Thoracic aorta (tissue), 2 donors: ENCODE data around the gene LCN2. TPM values are rescaled to one million over a fixed set of nuclear protein-coding genes. Genes with fewer than 3 reads are reported as not detected.
"Not testable (repeated sequence)": the region's sequence is repeated elsewhere in the genome, so short reads cannot be mapped to it uniquely, and the experiment has no call there.

Experiments
- ATAC-seq: fragments of 150-250 bp; one replicate; pipeline ENCODE4 v1.8.0; 2017; ENCODE audit warnings: low read depth; ENCODE audit not compliant: insufficient number of reproducible peaks, low FRiP score
- DNase-seq: peaks from one replicate; pipeline ENCODE4 v3.0.0-alpha.2; 2020; ENCODE audit warnings: low spot score
- H3K27ac ChIP-seq, 2 donors: fragments of 200-600 bp; sonication (generic); 1 replicate in 1 of 2; 2 replicates in 1 of 2; pipeline ENCODE4 v1.5.1; 2016; ENCODE audit warnings: mild to moderate bottlenecking in 2 of 2, moderate library complexity in 2 of 2
- H3K27me3 ChIP-seq: fragments of 200-600 bp; sonication (generic); replicated peaks from 2 replicates; pipeline ENCODE4 v1.6.0; 2016; ENCODE audit warnings: mild to moderate bottlenecking; ENCODE audit not compliant: insufficient read depth
- H3K36me3 ChIP-seq: fragments of 200-600 bp; sonication (generic); one replicate; pipeline ENCODE4 v1.5.1; 2016
- H3K4me1 ChIP-seq, 2 donors: fragments of 200-600 bp; sonication (generic); 1 replicate in 1 of 2; 2 replicates in 1 of 2; pipeline versions ENCODE4 v1.5.1 to v1.6.0; 2016; ENCODE audit warnings: low read depth in 2 of 2, mild to moderate bottlenecking in 1 of 2; ENCODE audit not compliant: control insufficient read depth in 1 of 2
- H3K4me3 ChIP-seq: fragments of 200-600 bp; sonication (generic); 2 replicates; pipeline ENCODE4 v1.5.1; 2016; ENCODE audit warnings: mild to moderate bottlenecking
- H3K9me3 ChIP-seq: fragments of 200-600 bp; sonication (generic); 2 replicates; pipeline ENCODE4 v1.5.1; 2016
- CTCF ChIP-seq: fragments of 200-600 bp; sonication (generic); IDR thresholded peaks from one replicate; pipeline ENCODE4 v1.5.1; 2019; ENCODE audit warnings: antibody characterized with exemption
- total RNA-seq, 2 donors: library from RNA; depleted of rRNA; stranded (reverse); fragments of >200 nt; gene quantifications; one replicate each; pipeline versions ENCODE4 v1.1.0 to v1.2.3, GENCODE V29; 2016

LCN2 gene
- total RNA-seq, 2 donors from 2014 or later, result not detected

GRCh38 chr9:128181480-128181879, 32.2 kb downstream of the LCN2 start:
- not testable (repeated sequence) for H3K4me1 ChIP-seq, DNase-seq, ATAC-seq, H3K27ac ChIP-seq, H3K27me3 ChIP-seq, H3K9me3 ChIP-seq, H3K4me3 ChIP-seq
- H3K36me3 ChIP-seq, result peaks cover 51% of the 10 kb centered on the region
- TF ChIP-seq CTCF, result peak; percentile 49

GRCh38 chr9:128182893-128183588, 33.8 kb downstream of the LCN2 start:
- no peak for TF ChIP-seq CTCF

GRCh38 chr9:128185979-128186965, 37.0 kb downstream of the LCN2 start:
- no peaks in the 10 kb centered on the region for H3K27me3 ChIP-seq
- DNase-seq (no peak), ATAC-seq (no peak)
- no peaks in the 10 kb centered on the region for H3K9me3 ChIP-seq
- H3K36me3 ChIP-seq, result peaks cover 23% of the 10 kb centered on the region
- H3K27ac ChIP-seq, result no peak overlapping the region
- TF ChIP-seq CTCF, result no peak
- peaks cover 6 to 10% of the 10 kb centered on the region in 2 donors for H3K4me1 ChIP-seq
- no peak overlapping the region for H3K4me3 ChIP-seq

More at GRCh38 chr9:128182893-128183588, 33.8 kb downstream of the LCN2 start:
- no peak for ATAC-seq
- H3K36me3 ChIP-seq, result peaks cover 42% of the 10 kb centered on the region
- H3K4me1 ChIP-seq, result no peaks in the 10 kb centered on the region
- no peak overlapping the region for H3K4me3 ChIP-seq
- H3K27ac ChIP-seq, result no peak overlapping the region
- H3K9me3 ChIP-seq, result no peaks in the 10 kb centered on the region
- no peaks in the 10 kb centered on the region for H3K27me3 ChIP-seq
- DNase-seq, result no peak

- peaks cover 9 to 14% of the 10 kb centered on the region in 2 donors for H3K4me1 ChIP-seq
- H3K9me3 ChIP-seq, result no peaks in the 10 kb centered on the region
- no peaks in the 10 kb centered on the region for H3K27me3 ChIP-seq
- ATAC-seq (no peak), DNase-seq (no peak)
- no peak overlapping the region for H3K4me3 ChIP-seq
- TF ChIP-seq CTCF, result no peak
- H3K36me3 ChIP-seq, result peaks cover 20% of the 10 kb centered on the region
- no peak overlapping the region for H3K27ac ChIP-seq
Measured at GRCh38 chr9:128187361-128187760, 38.1 kb downstream of the LCN2 start.

- Histone ChIP-seq H3K36me3 (peaks cover 20% of the 10 kb centered on the region), H3K4me1 (peaks cover 11 to 14% of the 10 kb centered on the region in 2 donors), H3K9me3 (no peaks in the 10 kb centered on the region), H3K27ac (no peak overlapping the region), H3K4me3 (no peak overlapping the region), H3K27me3 (no peaks in the 10 kb centered on the region)
- DNase-seq (no peak), ATAC-seq (no peak)
- no peak for TF ChIP-seq CTCF
Measured at GRCh38 chr9:128188209-128188608, 39.0 kb downstream of the LCN2 start.
